22Rv1 (cell line): ENCODE results near the gene KBTBD12.

Experiments
- CTCF ChIP-seq: fragments of 450-650 bp; IDR thresholded peaks from 2 replicates; pipeline ENCODE4 v1.5.1; 2017; ENCODE audit warnings: mild to moderate bottlenecking
- ZFX ChIP-seq: fragments of 450-650 bp; IDR thresholded peaks from 2 replicates; pipeline ENCODE4 v1.6.1; 2017; ENCODE audit warnings: antibody characterized with exemption, borderline replicate concordance

GRCh38 chr3:127974226-127974625 is 59.2 kb downstream of the KBTBD12 start:
- TF ChIP-seq CTCF: no peak
- TF ChIP-seq ZFX: no peak
